ENCODE data around the gene ST8SIA6.
"Not testable (repeated sequence)": the region's sequence is repeated elsewhere in the genome, so short reads cannot be mapped to it uniquely, and the experiment has no call there.

DNA sequence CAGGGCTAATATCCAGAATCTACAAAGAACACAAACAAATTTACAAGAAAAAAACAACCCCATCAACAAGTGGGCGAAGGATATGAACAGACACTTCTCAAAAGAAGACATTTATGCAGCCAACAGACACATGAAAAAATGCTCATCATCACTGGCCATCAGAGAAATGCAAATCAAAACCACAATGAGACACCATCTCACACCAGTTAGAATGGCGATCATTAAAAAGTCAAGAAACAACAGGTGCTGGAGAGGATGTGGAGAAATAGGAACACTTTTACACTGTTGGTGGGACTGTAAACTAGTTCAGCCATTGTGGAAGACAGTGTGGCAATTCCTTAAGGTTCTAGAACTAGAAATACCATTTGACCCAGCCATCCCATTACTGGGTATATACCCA is 52.4 kb downstream of the ST8SIA6 start:
- not testable (repeated sequence) for TF ChIP-seq EZH2 (IDR thresholded peaks at IDR 0.05; ENCODE audit: borderline replicate concordance, low read depth, low read length); FOXK2 (conservative IDR thresholded peaks at IDR 0.05 in 1 of 2, IDR thresholded peaks at IDR 0.05 in 1 of 2; ENCODE audit: low read depth in 2 of 2); MYBL2 (IDR thresholded peaks at IDR 0.05; ENCODE audit: low read depth); MYBL2 (CRISPR knock-in tag; IDR thresholded peaks at IDR 0.05; ENCODE audit: borderline replicate concordance); ZNF766 (CRISPR knock-in tag; conservative IDR thresholded peaks at IDR 0.05); BHLHE40 (IDR thresholded peaks at IDR 0.05; ENCODE audit: low read length); ESRRA (IDR thresholded peaks at IDR 0.05; ENCODE audit: borderline replicate concordance, low read depth); FIP1L1 (IDR thresholded peaks at IDR 0.05; ENCODE audit: low read depth, low read length, poor library complexity, severe bottlenecking); STAG1 (CRISPR knock-in tag; IDR thresholded peaks at IDR 0.05; ENCODE audit: borderline replicate concordance); GTF2A2 (tag; IDR thresholded peaks at IDR 0.05)
- TF ChIP-seq, protein P1, sequence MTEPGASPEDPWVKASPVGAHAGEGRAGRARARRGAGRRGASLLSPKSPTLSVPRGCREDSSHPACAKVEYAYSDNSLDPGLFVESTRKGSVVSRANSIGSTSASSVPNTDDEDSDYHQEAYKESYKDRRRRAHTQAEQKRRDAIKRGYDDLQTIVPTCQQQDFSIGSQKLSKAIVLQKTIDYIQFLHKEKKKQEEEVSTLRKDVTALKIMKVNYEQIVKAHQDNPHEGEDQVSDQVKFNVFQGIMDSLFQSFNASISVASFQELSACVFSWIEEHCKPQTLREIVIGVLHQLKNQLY (CRISPR knock-in tag; conservative IDR thresholded peaks at IDR 0.05) = not testable (repeated sequence)
- TF ChIP-seq, protein P2, sequence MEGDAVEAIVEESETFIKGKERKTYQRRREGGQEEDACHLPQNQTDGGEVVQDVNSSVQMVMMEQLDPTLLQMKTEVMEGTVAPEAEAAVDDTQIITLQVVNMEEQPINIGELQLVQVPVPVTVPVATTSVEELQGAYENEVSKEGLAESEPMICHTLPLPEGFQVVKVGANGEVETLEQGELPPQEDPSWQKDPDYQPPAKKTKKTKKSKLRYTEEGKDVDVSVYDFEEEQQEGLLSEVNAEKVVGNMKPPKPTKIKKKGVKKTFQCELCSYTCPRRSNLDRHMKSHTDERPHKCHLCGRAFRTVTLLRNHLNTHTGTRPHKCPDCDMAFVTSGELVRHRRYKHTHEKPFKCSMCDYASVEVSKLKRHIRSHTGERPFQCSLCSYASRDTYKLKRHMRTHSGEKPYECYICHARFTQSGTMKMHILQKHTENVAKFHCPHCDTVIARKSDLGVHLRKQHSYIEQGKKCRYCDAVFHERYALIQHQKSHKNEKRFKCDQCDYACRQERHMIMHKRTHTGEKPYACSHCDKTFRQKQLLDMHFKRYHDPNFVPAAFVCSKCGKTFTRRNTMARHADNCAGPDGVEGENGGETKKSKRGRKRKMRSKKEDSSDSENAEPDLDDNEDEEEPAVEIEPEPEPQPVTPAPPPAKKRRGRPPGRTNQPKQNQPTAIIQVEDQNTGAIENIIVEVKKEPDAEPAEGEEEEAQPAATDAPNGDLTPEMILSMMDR (IDR thresholded peaks at IDR 0.05 in 2 of 3, conservative IDR thresholded peaks at IDR 0.05 in 1 of 3; ENCODE audit: insufficient read depth in 2 of 3, low read depth in 1 of 3, low read length in 3 of 3) = not testable (repeated sequence)
- TF ChIP-seq, protein P3, sequence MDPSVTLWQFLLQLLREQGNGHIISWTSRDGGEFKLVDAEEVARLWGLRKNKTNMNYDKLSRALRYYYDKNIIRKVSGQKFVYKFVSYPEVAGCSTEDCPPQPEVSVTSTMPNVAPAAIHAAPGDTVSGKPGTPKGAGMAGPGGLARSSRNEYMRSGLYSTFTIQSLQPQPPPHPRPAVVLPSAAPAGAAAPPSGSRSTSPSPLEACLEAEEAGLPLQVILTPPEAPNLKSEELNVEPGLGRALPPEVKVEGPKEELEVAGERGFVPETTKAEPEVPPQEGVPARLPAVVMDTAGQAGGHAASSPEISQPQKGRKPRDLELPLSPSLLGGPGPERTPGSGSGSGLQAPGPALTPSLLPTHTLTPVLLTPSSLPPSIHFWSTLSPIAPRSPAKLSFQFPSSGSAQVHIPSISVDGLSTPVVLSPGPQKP (CRISPR knock-in tag; IDR thresholded peaks at IDR 0.05) = not testable (repeated sequence)

Data from K562 (cell line).